NOMO-1 (cell line): ENCODE measurements around the gene MYBBP1A.

Experiments
- DNase-seq, 2 experiments: peaks; one replicate each; lab custom pipeline; 2025; ENCODE audit not compliant: unreplicated experiment in 2 of 2; lab: John Stamatoyannopoulos, UW

Gene MYBBP1A

GRCh38 chr17:4574448-4575045, 19.4 kb upstream of the MYBBP1A start:
- no peak for DNase-seq

GRCh38 chr17:4573669-4574068, 18.5 kb upstream of the MYBBP1A start:
- DNase-seq, result no peak

- no peak for DNase-seq
Measured at GRCh38 chr17:4573115-4573514, 17.9 kb upstream of the MYBBP1A start.

GRCh38 chr17:4572131-4572530, 16.9 kb upstream of the MYBBP1A start:
- no peak for DNase-seq

DNA sequence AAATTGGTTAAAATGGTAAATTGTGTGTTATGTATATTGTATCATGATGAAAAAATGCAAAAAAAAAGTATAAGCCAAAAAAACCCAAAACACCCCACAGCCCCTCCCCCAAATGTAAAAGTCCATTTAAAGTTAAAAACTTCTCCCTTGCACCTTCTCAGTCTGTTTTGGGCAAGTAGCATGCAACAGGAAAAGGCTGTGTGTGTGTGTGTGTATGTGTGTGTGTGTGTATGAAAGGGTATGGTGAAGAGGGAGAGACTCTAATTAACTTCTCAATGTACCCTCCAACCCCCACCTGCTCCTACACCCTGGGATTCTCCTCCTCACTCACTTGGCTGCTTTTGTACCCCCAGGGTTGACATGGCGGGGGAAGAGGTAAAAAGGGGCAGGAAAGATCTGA, 14.4 kb upstream of the MYBBP1A start:
- no peak for DNase-seq

- DNase-seq, result peak; percentile 20 to 45
Measured at GRCh38 chr17:4566785-4567184, 11.6 kb upstream of the MYBBP1A start.

DNA sequence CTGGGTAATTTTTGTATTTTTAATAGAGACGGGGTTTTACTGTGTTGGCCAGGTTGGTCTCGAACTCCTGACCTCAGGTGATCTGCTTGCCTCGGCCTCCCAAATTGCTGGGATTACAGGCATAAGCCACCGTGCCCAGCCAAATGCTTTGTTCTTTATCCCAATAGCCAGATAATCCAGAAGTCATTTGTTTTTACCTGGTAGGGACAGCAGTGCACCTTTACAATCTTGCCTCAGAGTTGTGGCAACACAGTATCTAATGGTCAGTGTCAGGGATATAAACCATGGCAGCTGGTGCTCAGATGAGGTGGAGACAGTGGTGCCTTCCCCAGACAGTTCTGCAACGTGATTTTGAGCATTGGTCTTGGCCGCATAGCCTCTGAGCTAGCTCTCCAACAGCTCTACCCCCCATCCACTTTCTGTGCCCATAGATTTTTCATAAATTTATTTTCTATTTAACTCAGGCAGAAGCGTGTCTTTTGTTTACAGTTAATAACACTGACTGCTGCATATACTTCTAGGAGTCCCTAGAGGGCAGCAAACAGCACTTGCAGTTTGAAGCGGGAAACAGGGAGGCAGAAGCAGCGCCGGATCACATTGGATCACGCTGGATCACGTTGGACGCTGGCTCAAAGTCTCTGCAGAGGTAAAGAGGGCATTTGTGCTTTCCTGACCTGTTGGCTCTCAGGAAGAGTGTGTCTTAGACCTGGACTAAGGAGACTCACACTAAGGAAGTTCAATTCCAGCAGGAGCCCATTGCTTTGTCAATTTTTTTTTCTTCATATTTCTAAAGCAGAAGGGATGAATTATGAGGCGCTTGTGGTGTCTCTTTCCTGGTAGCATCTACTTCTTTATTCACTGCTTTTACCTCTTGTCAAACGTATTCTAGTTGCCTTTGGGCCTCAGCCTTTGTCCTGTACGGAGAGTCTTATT, 10.3 kb upstream of the MYBBP1A start:
- peak; percentile 78 to 81 for DNase-seq

DNA sequence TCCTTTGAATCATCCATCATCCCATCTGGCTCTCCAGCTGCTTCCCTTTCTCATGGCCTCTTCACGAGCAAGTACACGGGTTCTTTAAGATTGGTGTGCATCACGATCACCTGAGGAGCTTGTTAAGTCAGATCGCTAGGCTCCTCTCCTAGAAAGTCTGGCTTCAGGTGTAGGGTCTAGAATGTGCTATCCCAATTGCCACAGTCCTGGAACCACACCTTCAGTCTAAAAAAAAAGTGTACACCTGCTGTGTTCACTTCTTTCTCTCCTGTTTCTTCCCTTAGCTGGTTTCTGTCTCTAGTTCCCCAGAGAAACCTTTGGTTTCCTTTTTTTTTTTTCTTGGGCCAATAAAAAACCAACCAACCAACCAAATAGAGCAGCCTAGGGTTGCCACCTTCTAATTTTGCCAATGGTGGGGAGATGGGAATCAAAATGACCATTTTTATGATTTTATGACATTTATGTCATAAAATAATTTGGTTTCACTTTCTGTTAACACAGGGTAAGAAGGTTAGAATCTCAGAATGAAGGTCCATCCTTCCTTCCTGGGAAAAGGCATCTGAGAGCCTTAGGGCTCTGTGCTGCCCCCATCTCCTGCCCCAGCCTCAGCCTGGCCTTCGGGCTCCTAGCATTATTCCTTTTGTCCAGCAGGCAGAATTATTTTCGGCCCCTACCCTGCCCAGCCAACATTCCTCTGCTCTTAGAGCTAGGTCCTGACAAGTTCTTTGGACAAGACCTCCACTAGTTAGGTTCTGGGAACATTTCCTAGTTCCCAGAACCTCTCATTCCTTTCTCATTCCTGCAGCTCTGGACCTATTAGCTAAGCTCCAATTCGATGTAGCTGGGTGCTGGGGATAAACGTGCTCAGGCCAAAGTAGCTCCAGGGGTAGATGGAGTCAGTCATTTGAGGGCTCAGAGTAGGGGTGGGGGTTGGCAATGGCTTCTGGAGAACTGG, 7.1 kb upstream of the MYBBP1A start:
- DNase-seq, result no peak

DNA sequence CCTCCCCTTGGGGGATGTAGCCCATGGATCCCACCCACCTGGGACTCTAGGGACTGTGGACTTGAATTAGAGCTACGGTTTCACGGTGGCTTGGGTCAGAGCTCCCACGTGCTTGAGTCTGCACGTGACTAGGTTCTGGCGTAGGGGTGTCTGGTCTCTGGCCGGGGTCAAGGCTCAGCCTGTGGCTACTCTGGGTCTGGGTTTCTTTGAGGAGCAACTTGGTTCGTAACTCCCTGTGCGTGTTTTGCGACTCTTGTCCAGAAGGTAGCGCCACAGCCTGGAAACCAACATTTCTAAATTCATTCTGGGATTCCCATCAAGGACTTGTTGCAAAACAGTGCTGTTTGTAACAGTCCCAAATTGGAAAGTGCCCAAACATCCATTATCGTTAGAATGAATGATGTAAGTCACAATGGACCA, 5.7 kb upstream of the MYBBP1A start:
- DNase-seq, result no peak

GRCh38 chr17:4560421-4560820, 5.2 kb upstream of the MYBBP1A start, which contains the start of gene GGT6:
Gene GGT6 (minus strand): TSS chr17:4560577. CDS start chr17:4560521, 56 bp downstream.
- no peak for DNase-seq

GRCh38 chr17:4559966-4560365, 4.8 kb upstream of the MYBBP1A start:
- DNase-seq, result no peak

DNA sequence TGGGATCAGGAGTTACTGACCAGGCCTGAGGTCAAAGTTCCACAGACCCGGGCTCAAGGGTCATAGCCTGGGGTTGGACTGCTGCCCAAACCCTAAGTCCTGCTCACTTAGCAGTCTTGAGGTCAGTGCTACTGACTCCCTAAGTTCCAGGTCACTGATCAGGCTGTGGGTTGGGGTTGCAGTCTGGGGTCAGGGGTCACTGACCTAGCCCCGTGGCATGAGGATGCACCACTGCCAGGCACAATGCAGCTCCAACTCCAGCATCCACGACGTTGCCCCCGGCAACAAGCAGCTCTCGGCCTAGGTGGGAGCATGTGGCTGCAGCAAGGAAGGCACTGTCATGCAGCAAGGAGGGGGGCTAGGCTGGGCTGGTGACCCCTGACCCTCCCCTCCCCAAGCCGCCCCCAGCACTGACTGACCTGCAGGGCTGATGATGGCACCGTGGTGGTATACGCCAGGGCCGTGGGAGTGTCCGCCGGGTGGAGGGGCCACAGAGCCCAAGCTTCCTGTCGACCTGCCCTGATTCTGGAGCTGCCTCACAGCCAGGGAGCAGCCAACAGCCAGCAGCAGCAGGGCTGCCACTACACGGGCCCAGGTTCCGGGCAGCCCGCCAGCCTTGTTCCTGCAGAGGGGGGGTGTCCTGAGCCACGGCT, 4.1 kb upstream of the MYBBP1A start:
- no peak for DNase-seq

DNA sequence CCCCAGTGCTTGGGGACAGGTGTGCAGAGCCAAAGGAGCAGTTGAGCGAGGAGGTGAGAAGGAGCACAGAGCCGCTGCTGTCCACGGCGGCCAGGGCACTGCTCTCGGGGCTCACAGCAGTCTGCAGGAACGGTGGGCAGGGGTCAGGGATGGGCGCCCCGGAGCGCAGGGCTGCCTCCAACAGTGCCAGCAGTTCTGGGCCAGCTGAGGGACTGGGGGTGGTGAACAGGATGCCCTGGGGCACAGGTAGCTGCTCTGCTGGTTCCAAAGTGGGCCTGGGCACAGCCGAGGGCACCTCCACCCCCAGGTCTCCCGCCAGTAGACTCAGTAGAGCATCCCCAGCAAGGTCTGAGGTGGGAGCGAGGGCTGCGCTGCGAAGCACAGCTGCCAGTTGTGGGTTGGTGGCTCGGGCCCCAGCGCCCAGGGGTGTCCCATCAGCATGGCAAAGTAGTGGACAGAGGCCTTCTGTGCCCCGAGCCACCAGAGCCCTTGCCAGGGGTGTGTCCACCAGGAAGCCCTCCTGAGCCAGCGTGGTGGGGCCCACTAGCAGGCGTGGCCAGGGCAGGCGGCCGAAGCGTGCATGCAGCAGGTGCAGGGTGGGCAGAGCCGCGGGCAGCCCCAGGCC, 3.3 kb upstream of the MYBBP1A start:
- no peak for DNase-seq

DNA sequence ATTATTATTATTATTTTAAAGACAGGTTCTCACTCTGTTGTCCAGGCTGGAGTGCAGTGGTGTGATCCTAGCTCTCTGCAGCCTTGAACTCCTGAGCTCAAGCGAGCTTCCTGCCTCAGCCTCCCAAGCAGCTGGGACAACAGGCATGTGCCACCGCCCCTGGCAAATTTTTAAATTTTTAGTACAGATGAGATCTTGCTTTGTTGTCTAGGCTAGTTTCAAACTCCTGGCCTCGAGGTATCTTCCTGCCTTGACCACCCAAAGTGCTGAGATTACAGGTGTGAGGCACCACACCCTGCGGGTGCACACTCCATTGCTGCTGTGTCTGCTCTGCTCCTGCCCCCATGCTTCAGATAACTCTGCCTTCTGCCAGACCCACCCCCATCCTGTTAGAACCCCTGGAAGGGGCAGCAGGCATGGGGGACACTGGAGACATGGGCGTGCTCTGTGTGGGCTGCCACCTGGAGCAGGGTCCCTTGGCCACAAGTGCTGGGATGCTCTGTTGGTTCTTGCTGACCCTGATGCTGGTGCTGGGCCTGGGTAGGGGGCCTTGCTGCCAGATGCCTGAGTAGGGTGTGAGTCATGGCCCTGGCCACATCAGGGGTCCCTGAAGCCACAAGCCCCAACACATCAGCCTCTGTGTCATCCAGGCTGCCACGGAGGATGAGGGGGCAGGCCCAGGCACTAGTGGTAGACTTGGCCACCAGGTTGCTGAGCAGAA, 2.6 kb upstream of the MYBBP1A start:
- DNase-seq, result no peak

GRCh38 chr17:4556996-4557395, 1.8 kb upstream of the MYBBP1A start:
- DNase-seq, result no peak

GRCh38 chr17:4555873-4556759, 932 bp upstream of the MYBBP1A start:
- DNase-seq, result no peak

GRCh38 chr17:4554441-4554996, 665 bp downstream of the MYBBP1A start:
- DNase-seq, result no peak

DNA sequence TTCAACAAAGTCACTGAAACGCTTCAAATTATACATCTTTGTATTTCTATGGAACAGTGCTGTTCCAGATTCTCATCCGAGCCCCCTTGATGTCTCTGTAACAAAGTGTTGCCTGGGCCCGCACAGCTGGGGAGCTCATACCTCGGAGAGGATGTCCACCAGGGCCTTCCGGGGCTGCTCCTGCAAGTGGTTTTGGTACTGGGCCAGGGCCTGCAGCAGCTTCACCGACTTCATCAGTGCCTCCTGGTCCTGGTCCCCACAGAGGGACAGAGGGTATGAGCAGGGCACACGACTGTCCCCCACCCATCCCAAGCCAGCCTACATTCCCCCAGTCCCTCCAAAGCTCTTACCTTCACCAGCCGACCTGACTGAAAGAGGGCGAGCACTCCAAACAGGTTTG, 1.5 kb downstream of the MYBBP1A start:
- no peak for DNase-seq
